ENCODE data around the gene STAG1.
"Not testable (repeated sequence)": the region's sequence is repeated elsewhere in the genome, so short reads cannot be mapped to it uniquely, and the experiment has no call there.

The STAG1 gene

GRCh38 chr3:136670166-136670565 is 82.0 kb downstream of the STAG1 start:
- WGBS: 90% methylated on average over 1 of the region's 1 CpG
- H3K27me3 ChIP-seq (ENCODE audit: insufficient read depth, low read length): no peaks in the 10 kb centered on the region
- H3K9me3 ChIP-seq (ENCODE audit: insufficient read depth, low read depth, low read length): no peaks in the 10 kb centered on the region
- no peak overlapping the region for H3K4me3 ChIP-seq (ENCODE audit: low read length)
- no peaks in the 10 kb centered on the region for H3K4me1 ChIP-seq (ENCODE audit: insufficient read depth, low read length)
- H3K27ac ChIP-seq (ENCODE audit: low read depth, low read length): no peak overlapping the region
- no peak overlapping the region for H3K9ac ChIP-seq (ENCODE audit: low read depth, low read length)
- no peaks in the 10 kb centered on the region for H3K36me3 ChIP-seq (ENCODE audit: insufficient read depth, low read length)

- WGBS: no CpG with 5 or more reads among the region's 2 CpGs
- no peak overlapping the region for H3K9ac ChIP-seq (ENCODE audit: low read depth, low read length)
- no peak overlapping the region for H3K27ac ChIP-seq (ENCODE audit: low read depth, low read length)
- no peak overlapping the region for H3K4me3 ChIP-seq (ENCODE audit: low read length)
- no peaks in the 10 kb centered on the region for H3K36me3 ChIP-seq (ENCODE audit: insufficient read depth, low read length)
- H3K4me1 ChIP-seq (ENCODE audit: insufficient read depth, low read length): no peaks in the 10 kb centered on the region
- H3K27me3 ChIP-seq (ENCODE audit: insufficient read depth, low read length): no peaks in the 10 kb centered on the region
- no peaks in the 10 kb centered on the region for H3K9me3 ChIP-seq (ENCODE audit: insufficient read depth, low read depth, low read length)
Measured at GRCh38 chr3:136667081-136667480, 85.1 kb downstream of the STAG1 start.

DNA sequence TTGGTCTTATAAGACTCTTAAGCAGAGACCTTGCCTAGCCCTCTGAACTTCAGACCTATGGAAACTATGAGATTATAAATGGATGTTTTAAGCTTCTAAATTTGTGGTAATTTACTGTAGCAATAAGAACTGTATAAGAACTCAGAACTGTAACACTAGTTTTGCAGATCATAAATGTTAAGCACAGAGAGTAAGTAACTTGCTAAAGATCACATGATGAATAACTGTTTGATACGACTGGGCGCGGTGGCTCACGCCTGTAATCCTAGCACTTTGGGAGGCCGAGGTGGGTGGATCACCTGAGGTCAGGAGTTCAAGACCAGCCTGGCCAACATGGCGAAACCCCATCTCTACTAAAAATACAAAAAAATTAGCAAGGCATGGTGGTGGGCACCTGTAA is 85.9 kb downstream of the STAG1 start:
- H3K9ac ChIP-seq (ENCODE audit: low read depth, low read length); H3K4me3 ChIP-seq (ENCODE audit: low read length): not testable (repeated sequence)
- 93% methylated on average over 5 of the region's 6 CpGs for WGBS

DNA sequence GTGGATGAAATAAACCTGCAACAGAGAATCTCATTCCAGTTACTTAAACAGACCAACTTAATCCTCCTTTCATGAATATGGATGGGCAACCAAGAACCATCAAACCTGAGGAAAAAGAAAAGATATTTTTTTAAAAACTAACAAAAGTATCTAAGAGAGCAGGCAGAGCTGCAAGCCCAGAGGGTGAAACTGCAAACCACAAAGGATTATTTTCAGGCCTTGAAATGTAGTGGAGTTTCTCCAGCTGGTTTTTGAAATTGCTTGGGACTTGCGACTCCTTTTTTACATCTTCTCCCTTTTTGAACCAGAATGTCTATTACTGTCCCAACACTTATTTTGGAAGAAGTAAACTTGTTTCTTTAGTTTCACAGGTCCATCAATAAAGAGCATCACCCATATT is 87.4 kb downstream of the STAG1 start:
- H3K9me3 ChIP-seq (ENCODE audit: insufficient read depth, low read depth, low read length): no peaks in the 10 kb centered on the region
- H3K4me1 ChIP-seq (ENCODE audit: insufficient read depth, low read length): no peaks in the 10 kb centered on the region
- no peak overlapping the region for H3K9ac ChIP-seq (ENCODE audit: low read depth, low read length)
- WGBS: no CpG with 5 or more reads among the region's 1 CpG
- no peaks in the 10 kb centered on the region for H3K36me3 ChIP-seq (ENCODE audit: insufficient read depth, low read length)
- no peaks in the 10 kb centered on the region for H3K27me3 ChIP-seq (ENCODE audit: insufficient read depth, low read length)
- no peak overlapping the region for H3K27ac ChIP-seq (ENCODE audit: low read depth, low read length)
- no peak overlapping the region for H3K4me3 ChIP-seq (ENCODE audit: low read length)

More for the DNA sequence above, 85.9 kb downstream of the STAG1 start:
- not testable (repeated sequence) for H3K36me3 ChIP-seq (ENCODE audit: insufficient read depth, low read length); H3K4me1 ChIP-seq (ENCODE audit: insufficient read depth, low read length); H3K27me3 ChIP-seq (ENCODE audit: insufficient read depth, low read length); H3K27ac ChIP-seq (ENCODE audit: low read depth, low read length); H3K9me3 ChIP-seq (ENCODE audit: insufficient read depth, low read depth, low read length)

- Histone ChIP-seq H3K4me3 (ENCODE audit: low read length) (no peak overlapping the region), H3K9me3 (ENCODE audit: insufficient read depth, low read depth, low read length) (no peaks in the 10 kb centered on the region)
Measured at GRCh38 chr3:136661282-136661681, 90.9 kb downstream of the STAG1 start.

DNA sequence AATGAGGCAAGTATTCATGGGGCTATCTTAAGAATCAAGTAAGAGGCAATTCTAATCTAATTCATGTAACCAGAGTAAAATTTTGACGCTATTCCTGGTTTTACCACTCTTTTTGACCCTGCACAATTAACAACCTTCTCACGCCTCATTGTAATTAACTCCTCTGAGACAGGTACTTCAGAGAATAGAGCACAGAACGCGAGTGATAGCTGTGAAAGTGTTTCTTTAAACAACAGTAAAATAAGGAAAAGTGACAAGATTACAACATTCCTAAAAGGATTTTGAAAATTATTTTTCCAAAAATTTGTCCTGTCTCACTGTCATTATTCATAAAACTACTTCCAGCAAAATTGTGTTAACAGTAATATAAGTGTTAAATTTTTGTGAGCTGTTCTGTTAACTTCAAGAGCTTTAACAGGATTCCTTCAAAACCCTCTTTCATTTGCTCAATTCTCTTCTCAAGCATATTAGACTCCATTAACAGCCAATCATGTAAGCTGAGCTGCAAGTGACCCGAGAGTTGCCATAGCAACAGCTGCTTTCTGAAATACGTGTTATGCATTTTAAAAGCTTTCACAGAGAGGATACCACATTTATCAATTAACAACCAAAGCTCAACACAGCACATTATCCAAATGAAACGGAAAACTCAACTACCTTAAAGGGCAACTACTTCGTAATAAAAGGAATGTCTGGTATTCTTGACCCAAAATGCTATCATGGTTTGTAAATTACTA is 93.1 kb downstream of the STAG1 start:
- Histone ChIP-seq H3K27me3 (ENCODE audit: insufficient read depth, low read length) (no peaks in the 10 kb centered on the region), H3K27ac (ENCODE audit: low read depth, low read length) (no peak overlapping the region; the same call in 1 of the 2 replicates), H3K9ac (ENCODE audit: low read depth, low read length) (no peak overlapping the region), H3K36me3 (ENCODE audit: insufficient read depth, low read length) (no peaks in the 10 kb centered on the region; the same call in 1 of the 2 replicates), H3K9me3 (ENCODE audit: insufficient read depth, low read depth, low read length) (peaks cover 13% of the 10 kb centered on the region; the same call in 1 of the 2 replicates), H3K4me3 (ENCODE audit: low read length) (no peak overlapping the region), H3K4me1 (ENCODE audit: insufficient read depth, low read length) (peaks cover 11% of the 10 kb centered on the region)
- WGBS: 74% methylated on average over 6 of the region's 8 CpGs

More at GRCh38 chr3:136661282-136661681, 90.9 kb downstream of the STAG1 start:
- Histone ChIP-seq H3K27ac (ENCODE audit: low read depth, low read length) (no peak overlapping the region), H3K4me1 (ENCODE audit: insufficient read depth, low read length) (peaks cover 11% of the 10 kb centered on the region), H3K9ac (ENCODE audit: low read depth, low read length) (no peak overlapping the region), H3K36me3 (ENCODE audit: insufficient read depth, low read length) (no peaks in the 10 kb centered on the region), H3K27me3 (ENCODE audit: insufficient read depth, low read length) (no peaks in the 10 kb centered on the region)
- WGBS: 95% methylated on average over 4 of the region's 4 CpGs

DNA sequence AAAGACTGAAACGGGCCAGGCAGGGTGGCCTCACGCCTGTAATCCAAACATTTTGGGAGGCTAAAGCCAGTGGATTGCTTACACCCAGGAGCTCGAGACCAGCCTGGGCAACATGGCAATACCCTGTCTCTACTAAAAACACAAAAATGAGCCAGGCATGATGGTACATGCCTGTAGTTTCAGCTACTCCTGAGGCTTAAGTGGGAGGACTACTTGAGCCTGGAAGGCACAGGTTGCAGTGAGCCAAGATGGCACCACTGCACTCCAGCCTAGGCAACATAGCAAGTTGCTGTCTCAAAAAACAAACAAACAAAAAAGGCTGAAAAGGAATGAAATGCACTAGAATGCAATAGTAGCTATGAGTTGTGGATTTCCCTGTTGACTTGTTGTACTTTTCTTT is 94.7 kb downstream of the STAG1 start:
- peaks cover 11% of the 10 kb centered on the region for H3K4me1 ChIP-seq (ENCODE audit: insufficient read depth, low read length)
- 93% methylated on average over 3 of the region's 3 CpGs for WGBS
- no peak overlapping the region for H3K4me3 ChIP-seq (ENCODE audit: low read length)
- H3K27me3 ChIP-seq (ENCODE audit: insufficient read depth, low read length): no peaks in the 10 kb centered on the region
- no peak overlapping the region for H3K27ac ChIP-seq (ENCODE audit: low read depth, low read length)
- no peaks in the 10 kb centered on the region; the same call in 1 of the 2 replicates for H3K36me3 ChIP-seq (ENCODE audit: insufficient read depth, low read length)
- H3K9me3 ChIP-seq (ENCODE audit: insufficient read depth, low read depth, low read length): peaks cover 23% of the 10 kb centered on the region; the same call in 1 of the 2 replicates
- no peak overlapping the region for H3K9ac ChIP-seq (ENCODE audit: low read depth, low read length)

DNA sequence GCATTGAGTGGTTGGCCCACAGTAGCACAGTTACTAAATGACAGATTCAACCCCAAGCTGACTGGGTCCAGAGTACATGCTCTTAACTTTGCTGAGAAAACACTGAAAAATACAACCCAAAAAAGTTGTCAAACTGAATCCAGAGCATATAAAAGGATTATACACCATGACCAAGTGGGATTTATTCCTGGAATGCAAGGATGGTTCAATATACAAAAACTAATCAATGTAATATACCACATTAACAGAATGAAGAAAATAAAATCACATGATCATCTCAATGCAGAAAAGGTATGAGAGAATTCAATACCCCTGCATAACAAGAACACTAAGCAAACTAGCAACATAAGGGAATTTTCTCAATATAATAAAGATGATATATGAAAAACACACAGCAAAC is 98.5 kb downstream of the STAG1 start:
- no peak overlapping the region for H3K4me3 ChIP-seq (ENCODE audit: low read length)
- H3K27ac ChIP-seq (ENCODE audit: low read depth, low read length): no peak overlapping the region
- H3K9ac ChIP-seq (ENCODE audit: low read depth, low read length): no peak overlapping the region
- no peaks in the 10 kb centered on the region for H3K27me3 ChIP-seq (ENCODE audit: insufficient read depth, low read length)
- H3K9me3 ChIP-seq (ENCODE audit: insufficient read depth, low read depth, low read length): peaks cover 23% of the 10 kb centered on the region; the same call in 1 of the 2 replicates
- H3K36me3 ChIP-seq (ENCODE audit: insufficient read depth, low read length): no peaks in the 10 kb centered on the region; the same call in 1 of the 2 replicates
- H3K4me1 ChIP-seq (ENCODE audit: insufficient read depth, low read length): no peaks in the 10 kb centered on the region

GRCh38 chr3:136651581-136651980 is 100.6 kb downstream of the STAG1 start:
- WGBS: 100% methylated on average over 2 of the region's 2 CpGs

DNA sequence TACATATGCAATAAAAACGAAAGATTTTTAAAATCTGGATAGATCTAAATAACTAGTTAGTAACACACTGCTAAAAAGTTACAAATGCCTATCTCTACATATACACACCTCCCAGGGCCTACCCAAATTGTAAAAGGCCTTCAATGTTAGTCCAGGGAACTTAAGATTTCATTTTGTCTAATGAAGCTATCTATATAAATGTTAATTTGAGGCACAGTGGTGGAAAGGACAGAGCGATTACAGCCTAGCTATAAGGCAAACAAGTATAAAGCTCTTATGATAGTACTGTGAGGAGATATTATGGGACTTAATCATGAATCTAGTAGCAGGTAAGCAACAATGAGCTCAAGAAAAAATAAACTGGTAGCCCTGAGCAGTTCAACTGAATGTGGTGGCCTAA is 101.7 kb downstream of the STAG1 start:
- Histone ChIP-seq H3K9ac (ENCODE audit: low read depth, low read length) (no peak overlapping the region), H3K4me1 (ENCODE audit: insufficient read depth, low read length) (no peaks in the 10 kb centered on the region), H3K9me3 (ENCODE audit: insufficient read depth, low read depth, low read length) (peaks cover 23% of the 10 kb centered on the region; the same call in 1 of the 2 replicates), H3K36me3 (ENCODE audit: insufficient read depth, low read length) (no peaks in the 10 kb centered on the region; the same call in 1 of the 2 replicates), H3K27me3 (ENCODE audit: insufficient read depth, low read length) (no peaks in the 10 kb centered on the region), H3K4me3 (ENCODE audit: low read length) (no peak overlapping the region), H3K27ac (ENCODE audit: low read depth, low read length) (no peak overlapping the region)
- 100% methylated on average over 2 of the region's 2 CpGs for WGBS

More at GRCh38 chr3:136651581-136651980, 100.6 kb downstream of the STAG1 start:
- Histone ChIP-seq H3K4me3 (ENCODE audit: low read length) (no peak overlapping the region), H3K36me3 (ENCODE audit: insufficient read depth, low read length) (no peaks in the 10 kb centered on the region; the same call in 1 of the 2 replicates), H3K9me3 (ENCODE audit: insufficient read depth, low read depth, low read length) (peaks cover 23% of the 10 kb centered on the region; the same call in 1 of the 2 replicates), H3K4me1 (ENCODE audit: insufficient read depth, low read length) (no peaks in the 10 kb centered on the region), H3K9ac (ENCODE audit: low read depth, low read length) (no peak overlapping the region), H3K27me3 (ENCODE audit: insufficient read depth, low read length) (no peaks in the 10 kb centered on the region), H3K27ac (ENCODE audit: low read depth, low read length) (no peak overlapping the region)

DNA sequence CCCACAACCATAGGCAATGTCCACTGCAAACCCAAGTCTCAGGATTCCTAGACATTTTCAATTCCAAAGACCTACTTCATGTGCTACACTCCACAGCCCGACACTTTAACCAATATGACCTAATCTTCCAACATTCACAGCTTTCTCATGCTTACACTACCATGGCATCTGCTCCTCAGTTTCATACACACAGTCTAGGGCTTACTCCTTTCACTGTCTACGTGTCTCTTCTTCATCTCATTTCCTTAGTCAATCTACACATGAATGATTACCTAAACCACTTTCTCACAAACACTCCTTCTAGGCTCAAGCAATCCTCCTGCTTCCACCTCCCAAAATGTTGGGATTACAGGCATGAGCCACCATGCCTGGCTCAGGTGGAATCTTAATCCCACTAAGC is 106.3 kb downstream of the STAG1 start:
- Histone ChIP-seq H3K27ac (ENCODE audit: low read depth, low read length) (no peak overlapping the region), H3K27me3 (ENCODE audit: insufficient read depth, low read length) (no peaks in the 10 kb centered on the region), H3K4me1 (ENCODE audit: insufficient read depth, low read length) (no peaks in the 10 kb centered on the region), H3K9me3 (ENCODE audit: insufficient read depth, low read depth, low read length) (no peaks in the 10 kb centered on the region), H3K4me3 (ENCODE audit: low read length) (no peak overlapping the region), H3K36me3 (ENCODE audit: insufficient read depth, low read length) (no peaks in the 10 kb centered on the region), H3K9ac (ENCODE audit: low read depth, low read length) (no peak overlapping the region)
- 92% methylated on average over 2 of the region's 2 CpGs for WGBS

All from HUES64 (cell line).